Non-pigmented ciliary epithelial cell (primary cell): Measurements from ENCODE around the gene APBB2.
"Not testable (repeated sequence)": the region's sequence is repeated elsewhere in the genome, so short reads cannot be mapped to it uniquely, and the experiment has no call there.

Experiments
- DNase-seq: peaks from one replicate; pipeline ENCODE4 v3.0.0-alpha.2; 2010; ENCODE audit warnings: low read depth

The APBB2 gene

GRCh38 chr4:40937140-40937725, 277.1 kb downstream of the APBB2 start:
- DNase-seq, result no peak

- DNase-seq, result no peak
Measured at GRCh38 chr4:40934676-40935075, 279.7 kb downstream of the APBB2 start.

GRCh38 chr4:40933272-40934053, 280.9 kb downstream of the APBB2 start:
- no peak for DNase-seq

GRCh38 chr4:40931841-40932240, 282.5 kb downstream of the APBB2 start:
- DNase-seq, result no peak

GRCh38 chr4:40931238-40931637, 283.1 kb downstream of the APBB2 start:
- DNase-seq, result no peak

- DNase-seq, result no peak
Measured at GRCh38 chr4:40927074-40927473, 287.3 kb downstream of the APBB2 start.

GRCh38 chr4:40924793-40925117, 289.6 kb downstream of the APBB2 start:
- no peak for DNase-seq

GRCh38 chr4:40924096-40924792, 290.1 kb downstream of the APBB2 start:
- no peak for DNase-seq

- no peak for DNase-seq
Measured at GRCh38 chr4:40923316-40924095, 290.8 kb downstream of the APBB2 start.

- DNase-seq, result not testable (repeated sequence)
Measured at GRCh38 chr4:40919976-40920375, 294.4 kb downstream of the APBB2 start.

- peak; percentile 40 for DNase-seq
Measured at GRCh38 chr4:40918330-40918729, 296.0 kb downstream of the APBB2 start.

GRCh38 chr4:40916880-40917279, 297.5 kb downstream of the APBB2 start:
- DNase-seq, result no peak

- no peak for DNase-seq
Measured at GRCh38 chr4:40916218-40916555, 298.2 kb downstream of the APBB2 start.

GRCh38 chr4:40915318-40916217, 298.8 kb downstream of the APBB2 start:
- DNase-seq, result no peak

- DNase-seq, result no peak
Measured at GRCh38 chr4:40912460-40913184, 301.7 kb downstream of the APBB2 start.

- no peak for DNase-seq
Measured at GRCh38 chr4:40910706-40911105, 303.6 kb downstream of the APBB2 start.

- DNase-seq, result peak; percentile 67
Measured at GRCh38 chr4:40909363-40909876, 304.9 kb downstream of the APBB2 start.

- peak; percentile 55 for DNase-seq
Measured at GRCh38 chr4:40908702-40909362, 305.5 kb downstream of the APBB2 start.

GRCh38 chr4:40908297-40908696, 306.0 kb downstream of the APBB2 start:
- DNase-seq, result no peak

- DNase-seq, result no peak
Measured at GRCh38 chr4:40905414-40905813, 308.9 kb downstream of the APBB2 start.
